HG03354 (cell line): Measurements from ENCODE around the gene STK32A.

Experiments
- ATAC-seq: cut with Tn5 transposase; IDR thresholded peaks from one replicate; pipeline ENCODE4 v1.9.1; 2021; ENCODE audit warnings: mild to moderate bottlenecking; ENCODE audit not compliant: unreplicated experiment, poor library complexity, severe bottlenecking

Gene STK32A

DNA sequence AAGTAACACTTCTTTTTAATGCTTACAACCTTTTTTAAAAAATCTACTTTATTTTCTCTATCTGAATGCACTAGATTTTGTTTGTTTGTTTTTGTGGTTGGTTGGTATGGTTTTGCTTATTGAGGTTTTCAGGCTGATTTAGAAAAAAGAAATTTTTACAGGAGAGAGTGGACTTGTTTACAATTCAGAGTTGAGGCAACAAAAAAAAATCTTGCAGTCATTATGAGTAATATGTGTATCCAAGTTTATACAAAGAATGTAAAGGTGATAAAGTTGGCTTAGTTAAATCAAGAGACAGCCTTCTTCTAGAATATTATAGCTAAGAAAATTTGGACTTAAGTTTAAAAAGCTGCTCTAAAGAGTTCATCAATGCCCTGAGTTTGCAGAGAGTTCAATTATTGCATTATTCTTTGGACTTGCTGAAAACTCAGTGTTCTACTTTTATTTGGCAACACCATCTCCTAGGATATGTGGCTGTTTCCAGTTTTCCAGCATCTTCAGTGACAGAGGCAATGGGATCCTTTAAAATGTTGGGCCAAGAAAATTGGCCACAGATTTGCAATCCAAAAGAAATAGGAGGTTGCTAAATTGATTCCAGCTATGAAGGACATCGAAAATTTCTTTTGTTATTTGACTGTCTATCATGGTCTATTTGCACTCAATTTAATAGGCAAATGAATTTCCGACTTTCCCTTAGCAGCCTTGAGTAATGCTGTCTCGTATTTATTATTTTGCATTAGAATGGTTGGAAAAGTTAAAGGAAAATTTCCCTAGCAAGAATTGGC is 10.7 kb downstream of the STK32A start:
- ATAC-seq: no peak

DNA sequence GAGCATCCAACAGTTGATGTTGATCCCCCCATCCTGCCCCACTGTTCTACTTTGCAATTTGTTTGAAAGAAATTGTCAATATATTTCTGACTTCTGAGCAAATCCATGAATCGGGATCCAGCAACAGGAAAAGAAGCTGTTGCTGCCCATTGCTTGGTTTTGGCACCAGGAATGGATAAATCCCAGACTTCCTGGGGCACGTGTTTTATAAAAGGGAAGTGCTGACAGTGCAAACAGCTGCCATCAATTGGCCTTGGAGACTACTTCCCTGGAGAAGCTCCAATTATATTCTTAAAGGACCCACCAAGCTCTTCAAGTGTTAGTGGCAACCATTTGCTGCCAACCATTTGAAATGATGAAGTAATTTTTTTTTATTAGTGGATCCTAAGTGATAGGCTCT is 13.7 kb downstream of the STK32A start:
- no peak for ATAC-seq

DNA sequence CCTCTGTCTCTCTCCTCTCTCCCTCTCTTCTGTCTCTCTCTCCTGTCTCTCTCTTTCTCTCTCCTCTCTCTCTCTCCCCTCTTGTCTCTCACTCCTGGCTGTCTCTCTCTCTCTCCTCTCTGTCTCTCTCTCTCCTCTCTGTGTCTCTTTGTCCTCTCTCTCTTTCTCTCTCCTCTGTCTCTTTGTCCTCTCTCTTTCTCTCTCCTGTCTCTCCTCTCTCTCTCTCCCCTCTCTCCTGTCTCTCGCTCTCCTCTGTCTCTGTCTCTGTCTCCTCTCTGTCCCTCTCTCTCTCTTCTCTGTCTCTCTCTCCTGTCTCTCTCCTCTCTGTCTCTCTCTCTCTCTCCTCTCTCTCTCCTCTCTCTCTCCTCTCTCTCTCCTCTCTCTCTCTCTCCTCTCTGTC is 25.0 kb downstream of the STK32A start:
- no peak for ATAC-seq

DNA sequence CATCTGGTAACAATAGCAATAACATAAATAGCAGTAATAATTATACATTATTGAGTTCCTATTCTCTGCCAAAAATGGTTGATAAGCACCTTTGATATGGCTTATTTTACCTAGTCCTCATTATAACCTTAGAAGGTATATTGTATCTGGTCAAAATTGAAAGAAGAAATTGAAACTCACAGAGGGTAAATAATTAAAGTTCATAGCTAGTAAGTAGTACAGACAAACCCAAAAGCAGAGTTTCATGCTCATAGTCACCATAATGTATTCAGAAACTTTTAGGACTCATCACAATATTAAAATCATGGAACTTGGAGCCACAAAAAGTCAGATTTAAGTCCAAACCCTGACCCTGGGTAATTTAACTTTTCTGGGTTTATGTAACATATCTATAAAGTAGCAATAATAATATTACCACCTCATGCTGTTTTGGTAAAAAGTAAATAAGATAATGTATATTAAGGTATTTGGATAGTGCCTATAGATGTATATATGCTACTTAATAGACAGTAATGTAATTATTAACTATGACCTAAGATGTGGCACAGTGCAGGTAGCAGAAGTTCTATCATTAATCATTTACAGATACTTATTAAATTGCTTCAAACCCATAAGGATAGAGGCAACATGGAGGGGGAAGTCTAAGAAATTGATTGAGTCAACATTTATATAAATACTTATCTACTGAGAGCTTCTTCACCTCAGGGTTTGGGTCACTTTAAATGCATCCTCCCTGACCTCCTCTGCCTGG is 32.4 kb downstream of the STK32A start:
- ATAC-seq: peak; percentile 71

DNA sequence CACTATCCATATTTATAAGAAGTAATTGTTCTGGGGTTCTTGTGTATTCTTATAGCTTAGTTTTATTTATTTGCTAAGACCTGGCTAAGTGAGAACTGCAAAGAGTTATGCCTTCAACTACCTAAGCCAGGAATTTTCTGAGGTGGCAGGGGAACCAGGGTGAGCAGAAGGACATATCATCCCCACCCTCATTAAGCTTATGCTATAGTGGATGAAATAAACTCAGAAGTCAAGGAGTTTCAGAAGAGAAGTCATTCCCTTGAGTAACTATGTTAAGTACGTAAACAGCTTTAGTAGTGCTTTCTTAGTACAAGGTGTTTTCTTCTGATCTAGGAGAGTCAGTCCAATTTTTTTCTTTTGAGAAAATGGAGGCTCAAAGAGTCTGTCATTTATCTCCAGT is 41.7 kb downstream of the STK32A start:
- ATAC-seq: no peak

DNA sequence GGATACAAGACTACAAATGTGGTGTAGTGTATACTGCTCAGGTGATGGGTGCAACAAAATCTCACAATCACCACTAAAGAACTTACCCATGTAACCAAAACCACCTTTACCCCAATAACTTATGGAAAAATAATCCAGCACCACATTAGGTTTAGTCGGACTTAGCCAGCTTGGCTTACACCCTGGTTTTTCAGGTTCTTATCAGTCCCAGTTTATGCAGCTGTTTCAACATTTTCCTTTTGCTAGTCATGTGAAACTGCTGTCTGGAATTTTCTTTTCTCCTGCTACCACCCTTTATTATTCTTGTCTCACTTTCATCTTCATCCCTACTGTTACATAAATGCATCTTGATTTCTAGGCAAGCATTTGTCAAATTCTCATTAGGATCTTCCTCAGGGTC is 51.5 kb downstream of the STK32A start:
- no peak for ATAC-seq

DNA sequence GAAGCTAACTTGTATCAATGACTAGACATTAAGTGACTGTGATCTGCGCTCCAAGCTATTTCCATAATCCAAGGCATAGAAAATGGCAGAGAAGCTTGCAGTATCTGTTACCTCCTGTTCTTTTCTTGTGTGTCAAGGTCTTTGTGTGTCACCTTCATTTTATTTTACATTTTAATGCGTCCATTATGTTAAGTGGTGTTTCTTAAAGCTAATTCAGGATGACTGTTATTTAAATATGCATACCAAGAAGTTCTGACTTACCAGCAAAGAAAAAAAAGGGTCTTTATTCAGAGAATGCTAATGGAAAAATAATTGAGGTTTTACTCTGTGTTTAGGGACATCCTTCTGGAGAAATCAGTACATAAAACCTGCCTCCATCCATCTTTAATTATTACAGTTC is 52.3 kb downstream of the STK32A start:
- ATAC-seq: no peak

DNA sequence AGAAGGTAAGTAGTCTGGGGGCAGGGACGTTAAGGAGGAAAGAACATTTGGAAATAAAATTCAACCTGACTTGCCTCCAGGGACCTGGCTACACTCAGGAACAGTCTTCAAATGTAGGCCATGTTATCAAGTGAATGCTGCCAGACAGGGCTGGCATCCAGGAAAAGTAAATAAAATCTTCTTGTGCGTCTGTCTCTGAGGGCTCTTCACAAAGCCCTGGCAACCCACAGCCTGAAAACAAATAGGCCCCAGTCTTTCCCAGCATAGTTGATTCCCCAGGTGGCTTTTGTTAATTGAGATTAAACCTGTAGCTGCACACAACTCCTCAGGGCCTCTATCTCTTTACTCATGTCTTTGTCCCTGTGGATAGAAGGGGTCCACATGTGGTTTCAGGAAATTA is 55.4 kb downstream of the STK32A start:
- no peak for ATAC-seq

DNA sequence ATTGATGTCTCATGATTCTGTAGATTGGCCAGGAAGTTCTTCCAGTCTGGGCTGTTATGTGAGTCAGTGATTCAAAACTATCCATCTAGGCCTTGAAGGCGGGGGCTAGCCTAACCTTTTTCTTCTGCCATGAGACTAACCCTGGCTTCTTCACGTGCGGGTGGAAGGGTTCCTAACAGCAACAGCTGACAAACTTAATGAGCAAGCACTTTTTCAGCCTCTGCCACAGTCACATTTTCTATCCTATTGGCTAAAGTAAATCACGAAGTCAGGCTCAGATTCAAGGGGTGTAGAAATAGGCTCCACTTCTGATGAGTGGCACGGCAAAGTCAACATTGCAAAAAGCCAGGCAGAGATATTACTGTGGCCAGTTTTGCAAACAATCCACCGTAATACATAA is 68.4 kb downstream of the STK32A start:
- no peak for ATAC-seq

DNA sequence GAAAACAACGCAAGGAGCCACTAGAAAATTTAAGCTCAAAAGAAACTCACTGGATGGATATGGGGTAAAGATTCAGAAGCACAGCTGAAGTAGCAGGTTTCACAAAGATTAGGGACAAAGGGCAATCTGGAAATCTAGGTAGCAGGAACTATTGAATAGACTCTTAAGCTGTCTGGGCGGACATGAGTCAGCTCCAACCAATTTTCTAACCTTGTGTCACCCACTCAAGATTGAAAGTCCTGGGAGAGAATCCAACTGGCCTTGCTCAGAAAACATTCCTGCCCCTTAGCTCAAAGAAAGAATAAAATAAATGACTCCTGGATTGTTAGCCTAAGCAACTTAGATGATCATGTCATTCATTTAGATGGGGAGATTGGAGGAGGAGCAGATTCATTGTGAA is 69.2 kb downstream of the STK32A start:
- no peak for ATAC-seq

DNA sequence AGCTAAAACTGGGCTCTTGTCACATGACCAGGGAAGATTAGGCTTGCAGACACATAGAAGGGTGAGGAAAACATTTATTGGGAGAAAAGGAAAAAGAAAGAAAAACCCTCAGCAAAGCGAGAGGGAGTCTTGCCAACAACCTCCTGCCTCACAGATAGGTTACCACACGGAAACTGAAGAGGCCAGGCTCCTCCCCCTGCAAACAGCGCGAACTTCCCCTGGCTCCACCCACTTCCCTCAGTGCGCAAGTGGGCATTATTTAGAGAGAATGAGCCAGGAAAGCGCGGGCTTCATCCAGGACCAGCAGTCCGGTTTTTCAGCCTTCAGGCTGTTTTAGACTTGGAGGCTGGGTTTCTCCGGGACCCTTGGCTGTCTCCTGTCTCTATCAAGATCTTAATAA is 70.3 kb downstream of the STK32A start:
- no peak for ATAC-seq

DNA sequence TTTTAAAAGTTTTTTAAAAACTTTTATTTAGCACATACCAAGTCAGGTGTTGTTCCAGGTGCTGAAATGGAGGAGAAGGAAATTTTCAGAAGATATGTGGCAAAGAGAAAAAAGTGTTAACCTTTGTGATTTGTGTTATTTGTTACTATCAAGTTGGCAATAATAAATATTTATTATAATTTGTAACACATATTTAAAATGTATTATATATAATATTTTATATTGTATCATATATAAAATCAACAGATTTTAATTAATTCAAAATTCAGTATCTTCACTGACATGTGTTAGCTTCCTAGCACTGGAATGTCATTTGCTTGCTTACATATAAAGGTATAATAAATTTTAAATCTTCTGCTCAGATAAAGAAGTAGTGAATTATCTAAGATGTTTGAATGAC is 71.5 kb downstream of the STK32A start:
- ATAC-seq: no peak

DNA sequence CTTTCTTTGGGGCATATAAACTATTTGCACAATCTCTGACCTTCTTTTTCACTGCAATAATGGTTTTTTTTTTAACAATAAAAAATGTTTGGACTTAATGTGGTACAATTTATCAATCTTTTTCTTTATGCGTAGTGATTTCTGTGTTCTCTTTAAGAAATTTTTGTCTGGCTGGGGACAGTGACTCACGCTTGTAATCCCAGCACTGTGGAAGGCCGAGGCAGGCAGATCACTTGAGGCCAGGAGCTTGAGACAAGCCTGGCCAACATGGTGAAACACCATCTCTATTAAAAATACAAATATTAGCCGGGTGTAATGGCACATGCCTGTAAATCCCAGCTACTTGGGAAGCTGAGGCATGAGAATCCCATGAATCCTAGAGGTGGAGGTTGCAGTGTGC is 72.3 kb downstream of the STK32A start:
- ATAC-seq: no peak

DNA sequence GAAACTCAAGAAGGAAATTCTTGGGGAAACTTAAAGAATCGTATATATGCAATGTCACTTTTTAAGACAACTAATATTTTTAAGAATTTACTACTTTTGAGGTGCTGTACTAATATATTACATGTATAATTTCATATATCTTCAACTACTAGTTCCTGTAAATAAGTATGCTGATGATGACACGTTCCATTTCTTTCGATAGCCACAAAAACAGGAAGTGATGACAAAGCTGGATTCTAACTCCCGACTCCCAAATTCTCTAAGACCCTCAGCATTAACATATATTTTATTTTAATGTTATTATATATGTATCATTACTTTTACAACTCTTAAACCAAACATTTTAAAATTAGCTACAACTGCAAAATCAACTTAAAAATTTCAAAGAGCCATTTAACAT is 74.8 kb downstream of the STK32A start:
- no peak for ATAC-seq

DNA sequence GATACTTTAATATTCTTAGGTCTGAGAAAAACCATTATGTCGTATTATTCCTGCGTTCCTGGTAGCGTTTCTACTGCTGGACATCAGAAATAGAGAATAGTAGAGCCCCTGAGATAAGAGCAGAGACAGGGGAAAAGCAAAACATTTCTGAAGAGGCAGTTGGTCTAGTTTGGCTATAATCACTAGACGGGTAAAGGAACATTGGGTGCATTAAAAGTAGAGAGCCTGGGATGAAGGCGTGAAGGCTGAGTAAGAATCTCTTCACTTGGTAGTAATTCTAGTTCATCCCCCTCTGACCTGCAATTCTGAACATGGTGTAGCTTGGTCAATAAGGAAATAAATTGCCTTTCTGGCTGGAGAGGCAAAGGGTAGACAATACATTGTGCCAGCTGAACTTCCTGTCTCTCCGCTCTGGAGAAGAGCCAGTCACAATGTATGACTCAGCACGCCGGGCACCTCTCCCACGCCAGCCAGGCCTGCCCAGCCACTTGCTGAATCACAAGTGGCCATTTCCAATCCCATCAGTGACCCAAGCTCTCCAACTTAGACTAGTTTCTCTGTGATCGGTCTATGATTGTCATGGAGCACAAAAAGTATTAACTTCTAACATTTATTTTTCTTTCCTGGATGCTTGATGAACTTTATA is 75.4 kb downstream of the STK32A start:
- no peak for ATAC-seq

DNA sequence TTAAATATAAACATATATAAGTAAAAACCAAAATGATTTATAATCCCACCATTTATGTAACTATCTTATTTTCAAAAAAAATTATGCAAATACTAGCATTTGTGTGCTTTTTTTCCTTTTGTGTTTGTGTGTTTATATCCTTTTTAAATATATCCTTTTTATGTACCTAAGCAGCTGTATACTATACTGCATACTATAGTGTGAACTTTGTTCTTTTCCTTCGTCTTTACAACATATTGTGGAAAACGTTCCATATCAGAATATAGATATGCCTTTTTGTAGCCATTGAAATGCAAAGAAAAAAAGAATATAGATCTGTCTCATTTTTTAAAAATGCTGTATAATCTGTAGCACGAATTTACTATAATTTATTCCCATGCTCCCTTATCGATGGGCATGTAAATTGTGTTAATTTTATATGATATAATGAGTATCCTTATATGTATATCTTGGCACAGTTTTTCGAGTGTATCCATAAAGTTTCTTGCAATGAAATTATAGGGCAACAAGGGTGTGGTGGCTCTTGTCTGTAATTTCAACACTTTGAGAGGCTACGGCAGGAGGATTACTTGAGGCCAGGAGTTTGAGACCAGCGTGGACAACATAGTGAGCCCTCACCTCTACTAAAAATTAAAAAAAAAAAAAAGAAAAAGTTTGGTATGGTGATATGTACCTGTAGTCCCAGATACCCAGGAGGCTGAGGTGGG is 83.3 kb downstream of the STK32A start:
- ATAC-seq: no peak

DNA sequence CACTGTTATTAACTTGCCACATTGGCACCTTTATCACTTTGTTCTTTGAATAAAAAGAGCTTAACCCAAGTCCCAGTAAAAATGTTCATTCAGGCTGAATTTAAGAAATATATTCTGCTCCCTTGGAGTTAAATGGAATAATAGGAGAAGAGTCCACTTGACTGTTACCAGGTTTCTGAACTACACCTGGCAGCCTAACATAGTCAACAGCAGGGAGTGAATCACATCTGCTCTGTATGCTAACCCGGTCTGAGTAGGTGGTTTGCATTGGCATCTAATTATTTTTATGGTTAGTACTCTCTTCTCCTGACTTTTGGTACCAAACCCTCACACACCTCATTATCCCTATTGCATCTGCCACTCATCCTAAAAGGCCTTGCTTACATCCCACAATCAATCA is 86.7 kb downstream of the STK32A start:
- ATAC-seq: no peak

DNA sequence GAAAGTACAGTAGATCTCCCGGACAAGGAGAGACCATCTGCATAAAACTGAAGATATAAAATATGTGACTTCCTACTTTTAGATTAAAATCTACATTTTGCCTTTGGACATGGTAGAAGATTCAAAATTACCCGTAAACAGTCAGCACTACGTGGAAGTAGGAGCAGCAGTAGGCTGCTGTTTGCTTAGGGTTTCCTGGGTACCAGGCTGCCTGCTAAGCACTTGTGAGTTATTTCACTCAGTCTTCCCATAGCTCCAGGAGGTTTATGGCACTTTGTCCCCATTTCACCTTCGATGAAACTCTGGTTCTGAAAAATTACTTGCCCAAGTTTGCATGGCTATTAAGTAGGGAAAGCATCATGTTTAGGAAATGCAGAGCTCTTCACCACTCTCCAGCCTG is 92.6 kb downstream of the STK32A start:
- no peak for ATAC-seq

DNA sequence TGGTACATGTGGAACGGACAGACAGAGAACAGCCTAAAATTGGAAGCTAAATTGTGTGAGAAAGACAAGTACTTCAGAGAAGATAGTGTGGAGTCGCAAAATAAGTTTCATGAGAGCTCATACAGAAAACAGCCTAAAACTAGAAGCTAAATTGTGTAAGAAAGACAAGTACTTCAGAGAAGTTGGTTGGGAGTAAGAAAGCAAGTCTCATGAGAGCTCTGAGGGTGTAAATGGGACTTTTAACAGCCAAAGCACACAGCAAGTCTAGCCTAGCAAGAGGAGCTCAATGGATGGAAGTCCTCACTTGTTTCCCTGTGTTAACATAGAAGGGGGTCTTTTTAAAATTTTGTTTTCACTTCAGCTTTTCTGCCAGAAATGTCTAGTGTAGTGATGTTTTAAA is 93.1 kb downstream of the STK32A start:
- ATAC-seq: no peak

DNA sequence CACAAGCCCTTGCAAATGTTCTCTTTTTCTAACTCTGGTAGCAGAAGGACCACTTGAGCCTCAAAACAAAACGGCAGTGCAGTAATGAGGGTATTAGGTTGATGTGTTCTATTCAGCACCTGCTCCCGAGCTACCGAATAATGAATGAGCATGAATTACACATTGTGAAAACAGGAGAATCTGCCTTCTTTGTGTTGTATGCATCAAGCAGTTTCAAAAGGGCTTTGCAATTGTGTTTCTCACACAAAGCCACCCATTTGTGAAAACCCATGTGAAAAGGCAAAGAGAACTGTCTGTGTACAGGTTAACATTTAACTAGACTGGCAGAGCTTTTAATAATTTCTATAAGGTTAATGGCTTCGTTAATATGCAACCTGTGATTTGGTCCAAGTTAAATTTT is 97.8 kb downstream of the STK32A start:
- ATAC-seq: peak; percentile 78
